RPMI7951 (cell line): ENCODE data around the gene VPS45. TPM values are rescaled to one million over a fixed set of nuclear protein-coding genes. Genes with fewer than 3 reads are reported as not detected.

ENCODE experiments used
- DNase-seq: peaks from one replicate; pipeline ENCODE4 v3.0.0-alpha.2; 2012; ENCODE audit warnings: low read depth
- total RNA-seq: library from RNA; depleted of rRNA; stranded (reverse); fragments of >200 nt; shearing (Covaris generic); gene quantifications from 2 replicates; pipeline ENCODE4 v1.2.3, GENCODE V29; 2014

The VPS45 gene
- total RNA-seq, 1 experiment from 2014 or later = 56.7 TPM

GRCh38 chr1:150073516-150073915 lies 5.9 kb downstream of the VPS45 start:
- DNase-seq = no peak

GRCh38 chr1:150076066-150076465 lies 8.5 kb downstream of the VPS45 start:
- no peak for DNase-seq

- no peak for DNase-seq
Measured at GRCh38 chr1:150076985-150077384, 9.4 kb downstream of the VPS45 start.

GRCh38 chr1:150080784-150081183 lies 13.2 kb downstream of the VPS45 start:
- no peak for DNase-seq

- DNase-seq = no peak
Measured at GRCh38 chr1:150082494-150082893, 14.9 kb downstream of the VPS45 start.

GRCh38 chr1:150083907-150084306 lies 16.3 kb downstream of the VPS45 start:
- no peak for DNase-seq

- DNase-seq = no peak
Measured at GRCh38 chr1:150085406-150085805, 17.8 kb downstream of the VPS45 start.

- no peak for DNase-seq
Measured at GRCh38 chr1:150087415-150087814, 19.8 kb downstream of the VPS45 start.

- no peak for DNase-seq
Measured at GRCh38 chr1:150089846-150090520, 22.4 kb downstream of the VPS45 start.

GRCh38 chr1:150092180-150092791 lies 24.7 kb downstream of the VPS45 start:
- DNase-seq = no peak

GRCh38 chr1:150093805-150094204 lies 26.2 kb downstream of the VPS45 start:
- no peak for DNase-seq

- no peak for DNase-seq
Measured at GRCh38 chr1:150094734-150095265, 27.2 kb downstream of the VPS45 start.

- DNase-seq = no peak
Measured at GRCh38 chr1:150102986-150103385, 35.4 kb downstream of the VPS45 start.

GRCh38 chr1:150106341-150106740 lies 38.8 kb downstream of the VPS45 start:
- DNase-seq = no peak

GRCh38 chr1:150109586-150109985 lies 42.0 kb downstream of the VPS45 start:
- no peak for DNase-seq

- no peak for DNase-seq
Measured at GRCh38 chr1:150110116-150110515, 42.5 kb downstream of the VPS45 start.

GRCh38 chr1:150111670-150112069 lies 44.1 kb downstream of the VPS45 start:
- no peak for DNase-seq

GRCh38 chr1:150115121-150115520 lies 47.5 kb downstream of the VPS45 start:
- no peak for DNase-seq

GRCh38 chr1:150118716-150119115 lies 51.1 kb downstream of the VPS45 start:
- DNase-seq = no peak

- DNase-seq = no peak
Measured at GRCh38 chr1:150121236-150121862, 53.8 kb downstream of the VPS45 start.

- DNase-seq = no peak
Measured at GRCh38 chr1:150126811-150127210, 59.2 kb downstream of the VPS45 start.

- no peak for DNase-seq
Measured at GRCh38 chr1:150127464-150127863, 59.9 kb downstream of the VPS45 start.

GRCh38 chr1:150127868-150128267 lies 60.3 kb downstream of the VPS45 start:
- DNase-seq = no peak
